ENCODE results near the gene OR1N2.
"Not testable (repeated sequence)": the region's sequence is repeated elsewhere in the genome, so short reads cannot be mapped to it uniquely, and the experiment has no call there.

OR1N2 gene

GRCh38 chr9:122526602-122527001 lies 26.3 kb upstream of the OR1N2 start:
- no peaks in the 10 kb centered on the region for H3K9me3 ChIP-seq (ENCODE audit: control insufficient read depth, insufficient read depth, low read length)
- H3K36me3 ChIP-seq (ENCODE audit: control insufficient read depth, low read length), result no peaks in the 10 kb centered on the region
- no peaks in the 10 kb centered on the region for H3K9me2 ChIP-seq (replicated peaks; ENCODE audit: control insufficient read depth, low read length)
- H3K4me3 ChIP-seq (ENCODE audit: low read length), result no peak overlapping the region
- TF ChIP-seq, protein P1, sequence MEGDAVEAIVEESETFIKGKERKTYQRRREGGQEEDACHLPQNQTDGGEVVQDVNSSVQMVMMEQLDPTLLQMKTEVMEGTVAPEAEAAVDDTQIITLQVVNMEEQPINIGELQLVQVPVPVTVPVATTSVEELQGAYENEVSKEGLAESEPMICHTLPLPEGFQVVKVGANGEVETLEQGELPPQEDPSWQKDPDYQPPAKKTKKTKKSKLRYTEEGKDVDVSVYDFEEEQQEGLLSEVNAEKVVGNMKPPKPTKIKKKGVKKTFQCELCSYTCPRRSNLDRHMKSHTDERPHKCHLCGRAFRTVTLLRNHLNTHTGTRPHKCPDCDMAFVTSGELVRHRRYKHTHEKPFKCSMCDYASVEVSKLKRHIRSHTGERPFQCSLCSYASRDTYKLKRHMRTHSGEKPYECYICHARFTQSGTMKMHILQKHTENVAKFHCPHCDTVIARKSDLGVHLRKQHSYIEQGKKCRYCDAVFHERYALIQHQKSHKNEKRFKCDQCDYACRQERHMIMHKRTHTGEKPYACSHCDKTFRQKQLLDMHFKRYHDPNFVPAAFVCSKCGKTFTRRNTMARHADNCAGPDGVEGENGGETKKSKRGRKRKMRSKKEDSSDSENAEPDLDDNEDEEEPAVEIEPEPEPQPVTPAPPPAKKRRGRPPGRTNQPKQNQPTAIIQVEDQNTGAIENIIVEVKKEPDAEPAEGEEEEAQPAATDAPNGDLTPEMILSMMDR (IDR thresholded peaks at IDR 0.05; ENCODE audit: low read depth, low read length, poor library complexity, severe bottlenecking), result no peak
- no peak for TF ChIP-seq EZH2phosphoT487 (IDR thresholded peaks at IDR 0.05; ENCODE audit: borderline replicate concordance, low read length)
- no peak overlapping the region for H3K4me2 ChIP-seq (ENCODE audit: low read length)
- H3K79me2 ChIP-seq (ENCODE audit: control insufficient read depth, low read length), result no peaks in the 10 kb centered on the region
- no peaks in the 10 kb centered on the region for H3K4me1 ChIP-seq (ENCODE audit: control insufficient read depth, low read length)
- no peaks in the 10 kb centered on the region for H4K20me1 ChIP-seq (ENCODE audit: control insufficient read depth, insufficient read depth, low read depth, low read length)
- no peaks in the 10 kb centered on the region for H3F3A ChIP-seq (ENCODE audit: control insufficient read depth, insufficient read depth)
- no peak overlapping the region for H3K27ac ChIP-seq (ENCODE audit: low read depth, low read length)
- H3K27me3 ChIP-seq (ENCODE audit: control insufficient read depth, low read length), result peaks cover 15% of the 10 kb centered on the region

DNA sequence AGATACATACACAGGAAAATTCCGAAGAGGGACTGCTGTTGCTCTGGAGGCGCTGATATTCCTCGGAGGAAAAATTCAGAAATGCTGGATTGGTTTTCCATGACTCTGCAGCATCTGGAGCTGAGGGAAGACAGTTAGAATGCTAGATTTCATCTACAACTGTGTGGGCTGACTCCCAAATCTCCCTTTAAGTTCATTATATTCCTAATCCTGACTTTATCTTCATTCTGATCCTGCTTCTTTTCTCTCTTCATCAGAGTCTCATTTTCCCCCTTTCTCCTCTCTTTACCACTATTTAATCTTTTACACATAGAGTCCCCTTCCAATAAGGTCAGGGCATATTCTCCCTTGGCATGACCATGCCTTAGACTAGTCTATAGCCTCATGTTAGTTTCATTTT lies 25.7 kb upstream of the OR1N2 start, which contains the start of gene OR1N1:
Gene OR1N1 (minus strand): TSS at position 101 of the 400 bp plus-strand sequence. CDS start 0 bp downstream, at position 101.
- H3K27me3 ChIP-seq (ENCODE audit: control insufficient read depth, low read length), result peaks cover 15% of the 10 kb centered on the region
- no peak within 1 kb of the TSS for H3K4me3 ChIP-seq (ENCODE audit: low read length)
- no peaks in the 10 kb centered on the region for H3K4me1 ChIP-seq (ENCODE audit: control insufficient read depth, low read length)
- H4K20me1 ChIP-seq (ENCODE audit: control insufficient read depth, insufficient read depth, low read depth, low read length), result no peaks in the 10 kb centered on the region
- H3K4me2 ChIP-seq (ENCODE audit: low read length), result no peak within 1 kb of the TSS
- H3F3A ChIP-seq (ENCODE audit: control insufficient read depth, insufficient read depth), result no peaks in the 10 kb centered on the region
- H3K79me2 ChIP-seq (ENCODE audit: control insufficient read depth, low read length), result no peaks in the 10 kb centered on the region
- no peak within 1 kb of the TSS for H3K27ac ChIP-seq (ENCODE audit: low read depth, low read length)
- no peaks in the 10 kb centered on the region for H3K9me2 ChIP-seq (replicated peaks; ENCODE audit: control insufficient read depth, low read length)
- TF ChIP-seq, protein P1 (IDR thresholded peaks at IDR 0.05; ENCODE audit: low read depth, low read length, poor library complexity, severe bottlenecking), result no peak
- TF ChIP-seq EZH2phosphoT487 (IDR thresholded peaks at IDR 0.05; ENCODE audit: borderline replicate concordance, low read length), result no peak
- no peaks in the 10 kb centered on the region for H3K9me3 ChIP-seq (ENCODE audit: control insufficient read depth, insufficient read depth, low read length)
- no peaks in the 10 kb centered on the region for H3K36me3 ChIP-seq (ENCODE audit: control insufficient read depth, low read length)

DNA sequence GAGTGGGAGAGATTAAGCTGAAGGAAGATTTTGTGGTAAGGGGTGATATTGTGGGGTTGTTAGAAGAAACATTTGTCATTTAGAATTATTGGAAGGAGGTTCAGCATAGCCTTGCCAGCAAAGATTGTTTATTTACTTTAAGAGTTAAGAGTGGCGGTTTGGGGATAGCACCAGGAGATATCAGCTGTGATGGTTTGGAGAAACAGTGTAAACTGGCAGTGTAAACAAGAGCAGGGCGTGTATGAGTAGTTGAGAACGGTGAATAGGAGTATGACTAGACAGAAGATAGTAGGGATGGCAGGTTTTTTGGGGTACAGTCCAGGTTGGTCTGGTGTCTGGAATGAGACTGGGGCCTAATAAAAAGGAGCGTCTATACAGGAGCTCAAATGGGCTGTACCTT lies 21.8 kb upstream of the OR1N2 start:
- H3K4me3 ChIP-seq (ENCODE audit: low read length); H3K4me2 ChIP-seq (ENCODE audit: low read length); H3K9me2 ChIP-seq (replicated peaks; ENCODE audit: control insufficient read depth, low read length); H3K4me1 ChIP-seq (ENCODE audit: control insufficient read depth, low read length); H3K27ac ChIP-seq (ENCODE audit: low read depth, low read length); H3K9me3 ChIP-seq (ENCODE audit: control insufficient read depth, insufficient read depth, low read length); H3F3A ChIP-seq (ENCODE audit: control insufficient read depth, insufficient read depth); H3K36me3 ChIP-seq (ENCODE audit: control insufficient read depth, low read length); H3K79me2 ChIP-seq (ENCODE audit: control insufficient read depth, low read length); H4K20me1 ChIP-seq (ENCODE audit: control insufficient read depth, insufficient read depth, low read depth, low read length): not testable (repeated sequence)
- peaks cover 13% of the 10 kb centered on the region; the same call in 1 of the 2 replicates for H3K27me3 ChIP-seq (ENCODE audit: control insufficient read depth, low read length)

DNA sequence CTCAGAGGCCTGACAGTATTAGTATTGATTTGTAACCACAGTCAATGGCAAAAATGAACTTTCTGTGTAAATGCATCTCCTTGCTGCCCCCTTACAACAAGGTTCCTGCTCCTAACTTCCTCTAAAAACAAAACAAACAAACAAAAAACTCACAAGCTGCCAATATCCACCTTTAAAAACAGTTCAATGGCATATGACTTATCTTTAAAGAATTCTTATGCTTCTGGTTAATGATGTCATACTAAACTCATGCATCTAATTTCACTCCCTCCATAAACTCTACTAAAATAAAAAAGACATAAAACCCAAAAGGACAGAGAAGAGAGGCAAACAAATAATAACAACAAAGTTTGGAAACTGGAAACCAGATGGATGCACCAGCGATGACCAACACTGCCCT lies 16.8 kb upstream of the OR1N2 start:
- Histone ChIP-seq H3K9me2 (replicated peaks; ENCODE audit: control insufficient read depth, low read length) (no peaks in the 10 kb centered on the region), H4K20me1 (ENCODE audit: control insufficient read depth, insufficient read depth, low read depth, low read length) (no peaks in the 10 kb centered on the region)
- no peak for TF ChIP-seq EZH2phosphoT487 (IDR thresholded peaks at IDR 0.05; ENCODE audit: borderline replicate concordance, low read length)
- TF ChIP-seq, protein P1 (IDR thresholded peaks at IDR 0.05; ENCODE audit: low read depth, low read length, poor library complexity, severe bottlenecking), result no peak

GRCh38 chr9:122537066-122537465 lies 15.8 kb upstream of the OR1N2 start:
- H3K9me2 ChIP-seq (replicated peaks; ENCODE audit: control insufficient read depth, low read length); H3K79me2 ChIP-seq (ENCODE audit: control insufficient read depth, low read length); H3K4me2 ChIP-seq (ENCODE audit: low read length); H3K27ac ChIP-seq (ENCODE audit: low read depth, low read length); H3K4me3 ChIP-seq (ENCODE audit: low read length); H3K36me3 ChIP-seq (ENCODE audit: control insufficient read depth, low read length); H3K27me3 ChIP-seq (ENCODE audit: control insufficient read depth, low read length); H3K9me3 ChIP-seq (ENCODE audit: control insufficient read depth, insufficient read depth, low read length); H4K20me1 ChIP-seq (ENCODE audit: control insufficient read depth, insufficient read depth, low read depth, low read length); H3F3A ChIP-seq (ENCODE audit: control insufficient read depth, insufficient read depth); H3K4me1 ChIP-seq (ENCODE audit: control insufficient read depth, low read length): not testable (repeated sequence)

More for the DNA sequence above, 16.8 kb upstream of the OR1N2 start:
- Histone ChIP-seq H3K27ac (ENCODE audit: low read depth, low read length) (no peak overlapping the region), H3K79me2 (ENCODE audit: control insufficient read depth, low read length) (no peaks in the 10 kb centered on the region), H3K4me2 (ENCODE audit: low read length) (no peak overlapping the region), H3K27me3 (ENCODE audit: control insufficient read depth, low read length) (no peaks in the 10 kb centered on the region), H3K4me1 (ENCODE audit: control insufficient read depth, low read length) (no peaks in the 10 kb centered on the region), H3K4me3 (ENCODE audit: low read length) (no peak overlapping the region), H3K36me3 (ENCODE audit: control insufficient read depth, low read length) (no peaks in the 10 kb centered on the region), H3K9me3 (ENCODE audit: control insufficient read depth, insufficient read depth, low read length) (no peaks in the 10 kb centered on the region), H3F3A (ENCODE audit: control insufficient read depth, insufficient read depth) (no peaks in the 10 kb centered on the region)

Measured in DOHH2 (cell line).